ENCODE measurements around the gene BCAS3.

Gene BCAS3

GRCh38 chr17:61280338-61280737 is 602.7 kb downstream of the BCAS3 start:
- no peaks in the 10 kb centered on the region for H3K79me1 ChIP-seq (replicated peaks; ENCODE audit: low read length, poor library complexity, severe bottlenecking)
- no peak overlapping the region for H3K14ac ChIP-seq (ENCODE audit: low read length in 2 of 2)
- H3K27ac ChIP-seq (ENCODE audit: low read length, poor library complexity, severe bottlenecking) = no peak overlapping the region
- H4K91ac ChIP-seq (ENCODE audit: low read length) = no peak overlapping the region
- no peak overlapping the region for H2BK120ac ChIP-seq (ENCODE audit: low read depth, low read length)
- no peak overlapping the region for H3K18ac ChIP-seq (ENCODE audit: low read depth in 1 of 2, low read length in 2 of 2)
- no peak overlapping the region for H3K23ac ChIP-seq (ENCODE audit: low read length in 2 of 2)
- no peaks in the 10 kb centered on the region for H3K9me3 ChIP-seq (ENCODE audit: control insufficient read depth, low read length)
- H2BK12ac ChIP-seq (ENCODE audit: low read length in 2 of 2) = peak overlapping the region in 1 of 2 experiments; percentile 44
- H4K8ac ChIP-seq (ENCODE audit: low read length) = no peak overlapping the region
- no peak overlapping the region for H3K4me2 ChIP-seq (ENCODE audit: low read length, poor library complexity, severe bottlenecking)
- H2BK15ac ChIP-seq (ENCODE audit: low read depth, poor library complexity, severe bottlenecking) = no peak overlapping the region
- no peak overlapping the region for H3K9ac ChIP-seq (ENCODE audit: low read length)
- DNase-seq = no peak
- H3K27me3 ChIP-seq (ENCODE audit: control insufficient read depth in 1 of 2, insufficient read depth in 1 of 2, low read length in 2 of 2) = no peaks in the 10 kb centered on the region
- no peak overlapping the region for H2BK5ac ChIP-seq (ENCODE audit: low read depth, low read length, poor library complexity, severe bottlenecking)
- no peak overlapping the region for H2AK5ac ChIP-seq (ENCODE audit: low read length, severe bottlenecking)
- no peak overlapping the region for H2AFZ ChIP-seq (ENCODE audit: low read depth, low read length)
- H3K4me1 ChIP-seq (ENCODE audit: control insufficient read depth, insufficient read depth, low read depth, low read length) = peaks cover 4% of the 10 kb centered on the region
- no peak overlapping the region for H3K4ac ChIP-seq (ENCODE audit: low read depth in 1 of 2, low read length in 2 of 2)
- H3K36me3 ChIP-seq (ENCODE audit: control insufficient read depth in 1 of 2, insufficient read depth in 2 of 2, low read depth in 1 of 2, low read length in 2 of 2) = no peaks in the 10 kb centered on the region
- H3K4me3 ChIP-seq (ENCODE audit: insufficient read depth in 1 of 2, low read depth in 1 of 2, low read length in 2 of 2) = no peak overlapping the region

- Histone ChIP-seq H4K8ac (ENCODE audit: low read length) (no peak overlapping the region), H2BK12ac (ENCODE audit: low read length in 2 of 2) (peak overlapping the region in 1 of 2 experiments; percentile 44), H3K79me1 (replicated peaks; ENCODE audit: low read length, poor library complexity, severe bottlenecking) (no peaks in the 10 kb centered on the region), H3K23ac (ENCODE audit: low read length in 2 of 2) (no peak overlapping the region), H2AK5ac (ENCODE audit: low read length, severe bottlenecking) (no peak overlapping the region), H2BK120ac (ENCODE audit: low read depth, low read length) (no peak overlapping the region), H2BK15ac (ENCODE audit: low read depth, poor library complexity, severe bottlenecking) (no peak overlapping the region), H2AFZ (ENCODE audit: low read depth, low read length) (no peak overlapping the region), H3K9me3 (ENCODE audit: control insufficient read depth, low read length) (no peaks in the 10 kb centered on the region), H3K4me3 (ENCODE audit: insufficient read depth in 1 of 2, low read depth in 1 of 2, low read length in 2 of 2) (no peak overlapping the region), H3K18ac (ENCODE audit: low read depth in 1 of 2, low read length in 2 of 2) (no peak overlapping the region), H3K36me3 (ENCODE audit: control insufficient read depth in 1 of 2, insufficient read depth in 2 of 2, low read depth in 1 of 2, low read length in 2 of 2) (no peaks in the 10 kb centered on the region), H3K27me3 (ENCODE audit: control insufficient read depth in 1 of 2, insufficient read depth in 1 of 2, low read length in 2 of 2) (no peaks in the 10 kb centered on the region), H3K14ac (ENCODE audit: low read length in 2 of 2) (no peak overlapping the region), H3K27ac (ENCODE audit: low read length, poor library complexity, severe bottlenecking) (no peak overlapping the region), H4K91ac (ENCODE audit: low read length) (no peak overlapping the region), H3K4me2 (ENCODE audit: low read length, poor library complexity, severe bottlenecking) (no peak overlapping the region), H3K4ac (ENCODE audit: low read depth in 1 of 2, low read length in 2 of 2) (no peak overlapping the region), H3K4me1 (ENCODE audit: control insufficient read depth, insufficient read depth, low read depth, low read length) (peaks cover 4% of the 10 kb centered on the region), H3K9ac (ENCODE audit: low read length) (no peak overlapping the region), H2BK5ac (ENCODE audit: low read depth, low read length, poor library complexity, severe bottlenecking) (no peak overlapping the region)
- 100% methylated on average over 1 of the region's 3 CpGs for WGBS
- DNase-seq = no peak
Measured at GRCh38 chr17:61280851-61281250, 603.2 kb downstream of the BCAS3 start.

- H3K36me3 ChIP-seq (ENCODE audit: control insufficient read depth in 1 of 2, insufficient read depth in 2 of 2, low read depth in 1 of 2, low read length in 2 of 2) = no peaks in the 10 kb centered on the region
- no peak overlapping the region for H4K8ac ChIP-seq (ENCODE audit: low read length)
- H3K4ac ChIP-seq (ENCODE audit: low read depth in 1 of 2, low read length in 2 of 2) = no peak overlapping the region
- no peak for DNase-seq
- H2BK5ac ChIP-seq (ENCODE audit: low read depth, low read length, poor library complexity, severe bottlenecking) = no peak overlapping the region
- no peak overlapping the region for H3K23ac ChIP-seq (ENCODE audit: low read length in 2 of 2)
- H3K18ac ChIP-seq (ENCODE audit: low read depth in 1 of 2, low read length in 2 of 2) = no peak overlapping the region
- WGBS = 85% methylated on average over 2 of the region's 3 CpGs
- H2BK15ac ChIP-seq (ENCODE audit: low read depth, poor library complexity, severe bottlenecking) = no peak overlapping the region
- H2BK12ac ChIP-seq (ENCODE audit: low read length in 2 of 2) = no peak overlapping the region
- H3K9ac ChIP-seq (ENCODE audit: low read length) = no peak overlapping the region
- H3K27me3 ChIP-seq (ENCODE audit: control insufficient read depth in 1 of 2, insufficient read depth in 1 of 2, low read length in 2 of 2) = no peaks in the 10 kb centered on the region
- H3K4me2 ChIP-seq (ENCODE audit: low read length, poor library complexity, severe bottlenecking) = no peak overlapping the region
- no peaks in the 10 kb centered on the region for H3K79me1 ChIP-seq (replicated peaks; ENCODE audit: low read length, poor library complexity, severe bottlenecking)
- H2AK5ac ChIP-seq (ENCODE audit: low read length, severe bottlenecking) = no peak overlapping the region
- no peak overlapping the region for H3K27ac ChIP-seq (ENCODE audit: low read length, poor library complexity, severe bottlenecking)
- H3K4me1 ChIP-seq (ENCODE audit: control insufficient read depth, insufficient read depth, low read depth, low read length) = peaks cover 7% of the 10 kb centered on the region
- H2AFZ ChIP-seq (ENCODE audit: low read depth, low read length) = no peak overlapping the region
- no peak overlapping the region for H4K91ac ChIP-seq (ENCODE audit: low read length)
- H3K4me3 ChIP-seq (ENCODE audit: insufficient read depth in 1 of 2, low read depth in 1 of 2, low read length in 2 of 2) = no peak overlapping the region
- no peaks in the 10 kb centered on the region for H3K9me3 ChIP-seq (ENCODE audit: control insufficient read depth, low read length)
- no peak overlapping the region for H2BK120ac ChIP-seq (ENCODE audit: low read depth, low read length)
- no peak overlapping the region for H3K14ac ChIP-seq (ENCODE audit: low read length in 2 of 2)
Measured at GRCh38 chr17:61282377-61282776, 604.7 kb downstream of the BCAS3 start.

GRCh38 chr17:61283043-61283442 is 605.4 kb downstream of the BCAS3 start:
- WGBS = 99% methylated on average over 5 of the region's 6 CpGs
- no peaks in the 10 kb centered on the region for H3K27me3 ChIP-seq (ENCODE audit: control insufficient read depth in 1 of 2, insufficient read depth in 1 of 2, low read length in 2 of 2)
- no peak overlapping the region for H2BK120ac ChIP-seq (ENCODE audit: low read depth, low read length)
- H2BK5ac ChIP-seq (ENCODE audit: low read depth, low read length, poor library complexity, severe bottlenecking) = no peak overlapping the region
- no peak overlapping the region for H3K4me3 ChIP-seq (ENCODE audit: insufficient read depth in 1 of 2, low read depth in 1 of 2, low read length in 2 of 2)
- H4K8ac ChIP-seq (ENCODE audit: low read length) = no peak overlapping the region
- DNase-seq = no peak
- no peaks in the 10 kb centered on the region for H3K36me3 ChIP-seq (ENCODE audit: control insufficient read depth in 1 of 2, insufficient read depth in 2 of 2, low read depth in 1 of 2, low read length in 2 of 2)
- no peak overlapping the region for H2AFZ ChIP-seq (ENCODE audit: low read depth, low read length)
- no peak overlapping the region for H3K18ac ChIP-seq (ENCODE audit: low read depth in 1 of 2, low read length in 2 of 2)
- no peak overlapping the region for H3K4me2 ChIP-seq (ENCODE audit: low read length, poor library complexity, severe bottlenecking)
- no peak overlapping the region for H2BK12ac ChIP-seq (ENCODE audit: low read length in 2 of 2)
- H4K91ac ChIP-seq (ENCODE audit: low read length) = no peak overlapping the region
- no peak overlapping the region for H3K27ac ChIP-seq (ENCODE audit: low read length, poor library complexity, severe bottlenecking)
- H3K9ac ChIP-seq (ENCODE audit: low read length) = no peak overlapping the region
- no peak overlapping the region for H2BK15ac ChIP-seq (ENCODE audit: low read depth, poor library complexity, severe bottlenecking)
- no peaks in the 10 kb centered on the region for H3K79me1 ChIP-seq (replicated peaks; ENCODE audit: low read length, poor library complexity, severe bottlenecking)
- no peak overlapping the region for H3K4ac ChIP-seq (ENCODE audit: low read depth in 1 of 2, low read length in 2 of 2)
- no peaks in the 10 kb centered on the region for H3K9me3 ChIP-seq (ENCODE audit: control insufficient read depth, low read length)
- H3K23ac ChIP-seq (ENCODE audit: low read length in 2 of 2) = no peak overlapping the region
- H3K4me1 ChIP-seq (ENCODE audit: control insufficient read depth, insufficient read depth, low read depth, low read length) = peaks cover 7% of the 10 kb centered on the region
- no peak overlapping the region for H3K14ac ChIP-seq (ENCODE audit: low read length in 2 of 2)
- no peak overlapping the region for H2AK5ac ChIP-seq (ENCODE audit: low read length, severe bottlenecking)

Measured in mesenchymal stem cell (in vitro differentiated cells and primary cell).